Hepatocyte (in vitro differentiated cells): ENCODE data around the gene PDZRN4.

Source experiments
- CTCF ChIP-seq: fragments of 200-600 bp; sonication (generic); IDR thresholded peaks from 2 replicates; pipeline ENCODE4 v1.5.1; 2016; ENCODE audit warnings: antibody characterized with exemption, mild to moderate bottlenecking; ENCODE audit not compliant: poor library complexity
- EZH2 ChIP-seq: fragments of 200-600 bp; sonication (generic); IDR thresholded peaks from 2 replicates; pipeline ENCODE4 v1.6.1; 2016; ENCODE audit warnings: antibody characterized with exemption, mild to moderate bottlenecking, borderline replicate concordance
- EZH2phosphoT487 ChIP-seq: fragments of 200-600 bp; sonication (generic); IDR thresholded peaks from one replicate; pipeline ENCODE4 v1.6.1; 2018; ENCODE audit warnings: antibody characterized with exemption, mild to moderate bottlenecking, low read depth, moderate library complexity; ENCODE audit not compliant: unreplicated experiment, severe bottlenecking

GRCh38 chr12:41254004-41254914 is 66.1 kb downstream of the PDZRN4 start:
- TF ChIP-seq CTCF (no peak), EZH2 (no peak), EZH2phosphoT487 (no peak)
